Measurements from ENCODE around the gene HK2.

- no peak for TF ChIP-seq EZH2 (IDR thresholded peaks at IDR 0.05; ENCODE audit: borderline replicate concordance, low read length)
- TF ChIP-seq CTCF (IDR thresholded peaks at IDR 0.05; ENCODE audit: low read length): no peak
Measured at GRCh38 chr2:74895001-74895400, 61.1 kb downstream of the HK2 start.
